Measurements from ENCODE around the gene UMODL1. TPM values are rescaled to one million over a fixed set of nuclear protein-coding genes. Genes with fewer than 3 reads are reported as not detected.
"Not testable (repeated sequence)": the region's sequence is repeated elsewhere in the genome, so short reads cannot be mapped to it uniquely, and the experiment has no call there.

UMODL1 gene
- total RNA-seq, 1 donor from 2014 or later, result 0.08 TPM

DNA sequence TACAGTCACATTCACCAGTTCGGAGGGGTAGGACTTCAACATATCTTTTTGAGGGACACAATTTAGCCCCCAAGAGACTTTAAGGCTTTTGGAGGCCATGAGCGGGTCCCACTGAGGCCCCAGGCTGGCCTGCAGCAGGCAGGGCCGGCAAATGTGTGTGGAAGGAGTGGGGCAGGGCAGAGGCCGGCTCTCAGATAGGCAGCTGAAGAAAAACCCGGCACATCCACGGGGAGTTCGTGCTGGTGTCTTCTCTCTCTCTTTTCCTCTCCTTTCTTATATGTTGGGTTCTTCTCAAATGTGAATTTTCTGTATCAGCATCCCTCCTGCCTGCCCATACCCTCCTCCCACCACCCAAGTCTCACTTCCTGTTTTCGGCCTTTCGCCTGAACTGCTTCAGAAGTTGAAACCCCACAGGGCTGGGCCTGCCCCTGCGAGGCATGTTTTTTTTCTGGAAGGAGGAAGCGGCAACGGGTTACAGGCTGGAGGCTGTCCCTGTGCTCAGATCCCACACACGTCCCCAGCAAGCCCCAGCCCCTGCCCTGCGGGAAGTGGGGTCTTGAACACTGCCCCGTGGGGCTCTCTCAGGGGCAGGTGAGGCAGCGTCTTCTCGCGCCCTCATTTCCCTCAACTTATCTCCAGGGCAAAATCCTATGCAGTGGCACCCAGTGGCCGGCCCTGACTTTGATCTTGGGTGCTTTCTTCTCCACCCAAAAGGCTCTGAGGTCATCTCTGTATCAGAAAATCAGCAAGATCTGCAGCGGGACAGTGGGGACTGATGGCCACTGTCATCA, 9.7 kb upstream of the UMODL1 start:
- peak; percentile 8 for ATAC-seq

DNA sequence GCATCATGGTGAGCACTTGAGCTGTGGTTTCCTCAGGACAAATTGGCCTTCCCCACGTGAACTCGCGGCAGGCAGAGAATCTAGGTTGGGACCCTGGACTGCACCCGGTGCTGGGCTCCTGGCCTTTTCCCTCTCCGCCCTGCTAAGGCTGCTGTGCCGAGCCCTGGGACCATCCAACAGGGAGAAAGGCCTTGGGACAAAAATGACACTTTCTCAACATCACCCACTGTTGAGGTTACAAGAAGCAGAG, 9.2 kb upstream of the UMODL1 start:
- ATAC-seq, result no peak

DNA sequence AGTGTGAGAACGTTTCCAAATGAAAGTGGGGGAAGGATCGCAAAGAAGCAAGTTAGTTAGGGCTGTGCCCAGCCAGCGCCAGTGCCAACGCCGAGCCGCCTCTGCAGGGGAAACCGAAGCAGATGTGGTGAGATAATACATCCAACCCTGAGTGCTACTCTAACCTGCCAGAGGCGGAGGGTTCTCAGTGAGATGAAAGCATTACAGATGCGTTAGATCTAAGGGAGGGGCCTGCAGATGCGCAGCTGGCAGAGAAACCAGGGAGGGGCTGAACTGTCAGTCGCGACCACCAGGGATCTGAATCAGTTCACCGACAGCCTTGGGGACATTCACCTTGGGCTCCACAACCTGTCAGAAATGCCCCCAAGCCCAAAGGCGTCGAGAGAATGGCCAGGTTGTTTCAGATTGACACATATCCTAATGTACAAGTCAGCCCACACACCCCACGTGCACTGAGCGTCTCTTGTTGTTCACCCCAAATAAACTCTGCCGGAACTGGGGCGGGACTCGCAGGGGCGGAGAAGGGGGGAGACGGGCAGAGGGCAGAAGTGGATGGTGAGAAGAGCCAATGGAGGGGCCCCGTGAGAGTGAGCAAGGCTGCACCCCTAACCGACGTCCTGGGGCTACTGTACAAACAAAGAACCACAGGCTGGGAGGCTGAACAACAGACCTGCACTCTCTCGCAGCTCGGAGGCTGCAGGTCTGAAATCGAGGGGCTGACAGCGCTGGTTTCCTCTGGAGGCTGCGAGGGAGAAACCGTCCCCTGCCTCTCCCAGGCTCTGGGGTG, 8.7 kb upstream of the UMODL1 start:
- ATAC-seq, result peak; percentile 55

DNA sequence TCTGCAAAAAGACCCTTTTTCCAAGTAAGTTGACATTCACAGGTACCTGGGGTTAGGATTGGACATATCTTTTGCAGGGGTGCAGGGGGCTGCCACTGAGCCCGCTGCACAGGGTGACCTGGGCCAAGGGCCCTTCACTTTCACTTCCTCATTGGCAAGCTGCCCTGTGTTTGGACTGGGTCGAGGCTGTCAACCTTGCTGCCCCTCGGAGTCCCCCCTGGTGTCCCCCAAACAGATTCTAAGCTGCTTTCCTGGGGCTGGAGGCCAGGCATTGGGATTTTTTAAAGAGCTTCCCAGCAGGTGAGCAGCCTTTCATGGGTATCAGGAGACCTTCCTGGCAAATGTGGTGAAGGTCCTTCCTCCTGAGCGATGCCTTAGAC, 7.9 kb upstream of the UMODL1 start:
- no peak for ATAC-seq

DNA sequence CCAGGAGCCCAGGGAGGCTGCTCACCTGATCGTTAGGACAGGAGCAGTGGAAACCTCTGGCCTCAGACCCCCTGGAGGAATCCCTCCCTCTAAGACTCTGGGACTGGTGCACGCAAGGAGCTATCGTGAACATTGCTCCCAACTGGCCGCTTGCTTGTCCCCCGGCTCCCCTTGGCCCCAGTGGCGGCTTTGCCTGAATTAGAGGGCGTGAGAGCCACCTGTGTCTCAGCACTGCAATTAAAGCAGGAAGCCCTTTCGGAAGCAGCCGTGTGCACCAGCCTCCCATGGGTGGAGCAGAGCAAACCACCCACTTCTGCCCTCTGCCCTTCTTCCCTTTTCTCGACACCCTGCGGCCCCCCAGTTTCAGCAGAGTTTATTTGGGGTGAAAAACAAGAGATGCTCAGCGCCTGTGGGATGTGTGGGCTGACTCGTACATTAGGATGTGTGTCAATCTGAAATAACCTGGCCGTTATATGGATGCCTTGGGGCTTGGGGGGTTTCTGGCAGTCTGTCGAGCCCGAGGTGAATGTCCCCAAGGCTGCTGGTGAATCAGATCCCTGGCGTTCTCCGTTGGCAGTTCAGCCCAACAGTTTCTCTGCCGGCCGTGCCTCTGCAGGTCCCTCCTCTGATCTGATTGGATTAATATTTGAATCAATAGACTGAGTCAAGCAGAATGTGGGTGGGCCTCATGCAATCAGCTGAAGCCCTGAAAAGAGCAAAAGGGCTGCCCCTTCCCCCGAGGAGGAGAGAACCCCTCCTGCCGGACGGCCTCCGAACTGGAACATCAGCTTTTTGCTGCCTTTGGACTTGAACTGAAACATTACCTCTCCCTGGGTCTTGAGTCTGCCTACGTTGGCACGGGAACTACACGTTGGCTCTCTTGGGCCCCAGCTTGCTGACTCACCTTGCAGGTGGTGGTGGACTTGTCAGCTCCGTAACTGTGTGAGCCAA, 7.3 kb upstream of the UMODL1 start:
- peak; percentile 69 for ATAC-seq

DNA sequence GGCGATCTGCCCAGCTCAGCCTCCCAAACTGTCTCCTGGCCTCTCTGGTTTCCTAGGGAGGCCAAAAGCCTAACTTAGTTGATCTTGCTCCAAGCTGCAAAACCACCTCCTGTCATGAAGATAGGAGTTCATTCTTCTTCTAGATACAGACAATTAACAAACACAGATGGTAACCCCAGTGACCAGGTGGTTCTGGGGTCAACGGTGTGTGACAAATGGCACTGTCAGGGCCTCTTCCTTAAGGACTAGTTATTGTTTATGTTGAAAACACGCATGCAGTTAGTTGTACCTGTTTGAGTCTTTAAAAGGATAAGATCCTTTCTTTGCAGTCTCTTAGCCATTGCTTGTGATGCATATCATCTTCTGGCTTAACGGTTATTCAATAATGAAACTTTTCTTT, 4.6 kb upstream of the UMODL1 start:
- ATAC-seq, result no peak

DNA sequence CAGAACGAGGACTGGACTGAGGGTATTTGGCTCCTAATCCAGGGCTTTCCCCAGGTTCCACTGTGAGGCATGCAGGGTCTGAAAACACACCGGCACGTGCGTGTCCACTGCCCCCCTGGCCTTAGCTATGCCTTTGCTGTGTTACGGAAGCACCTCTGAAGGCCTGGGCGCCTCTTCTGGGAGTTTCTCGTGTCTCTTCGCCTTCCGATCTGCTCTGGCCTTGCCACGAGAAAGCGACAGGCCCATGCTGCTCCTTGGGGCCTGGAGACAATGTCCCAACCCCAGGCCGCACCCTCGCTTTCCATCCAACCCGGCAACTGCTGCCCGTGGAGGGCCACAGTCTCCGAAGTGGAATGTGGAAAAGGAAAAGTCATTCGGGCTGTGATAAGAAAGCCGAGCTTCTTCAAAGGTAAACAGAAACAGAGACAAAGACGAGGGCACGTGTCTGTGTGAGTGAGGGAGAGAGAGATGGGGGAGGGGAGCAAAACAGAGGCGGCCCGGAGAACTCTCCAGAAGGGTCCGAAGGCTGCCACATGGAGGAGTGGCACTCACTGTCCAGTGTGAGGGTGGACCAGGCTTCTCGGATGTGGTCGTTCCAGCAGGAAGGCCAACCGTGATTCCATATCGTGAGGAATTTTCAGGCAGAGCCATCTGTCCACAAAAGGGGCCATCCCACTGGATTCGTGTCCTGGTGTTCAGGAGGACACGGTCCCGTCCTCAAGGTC, 3.4 kb upstream of the UMODL1 start:
- ATAC-seq, result no peak

DNA sequence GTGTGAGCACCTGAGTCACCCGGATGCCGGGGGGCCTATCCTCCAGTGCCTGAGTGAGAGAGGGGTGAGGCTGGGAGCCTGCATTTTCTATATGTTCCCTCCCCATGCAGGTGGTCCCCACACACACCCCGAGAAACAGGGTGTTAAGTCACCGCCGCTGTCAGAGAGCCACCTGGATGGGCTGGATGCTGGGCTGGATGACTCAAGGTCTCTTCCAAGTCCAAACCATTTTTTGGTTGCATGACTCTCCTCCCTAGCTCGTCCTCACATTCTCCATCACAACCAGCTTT, 2.9 kb upstream of the UMODL1 start:
- no peak for ATAC-seq

DNA sequence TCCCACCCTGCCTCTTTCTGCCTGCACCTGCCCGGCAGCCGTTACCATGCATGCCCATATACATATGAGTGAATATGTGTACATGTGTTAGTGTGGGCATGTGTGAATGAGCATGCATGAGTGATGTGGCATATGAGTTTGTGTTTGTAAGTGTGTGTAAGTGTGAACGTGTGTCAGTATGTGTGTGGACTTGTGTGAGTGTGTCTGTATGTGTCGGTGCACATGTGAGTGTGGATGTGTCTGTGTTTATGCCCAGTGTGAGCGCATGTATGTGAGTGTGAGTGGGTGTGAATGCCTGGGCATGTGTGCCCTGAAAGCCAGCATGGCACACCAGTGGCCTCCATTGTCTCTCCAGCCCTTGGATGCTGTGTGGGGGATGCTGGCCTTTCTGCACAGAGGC, 2.5 kb upstream of the UMODL1 start:
- ATAC-seq, result no peak

DNA sequence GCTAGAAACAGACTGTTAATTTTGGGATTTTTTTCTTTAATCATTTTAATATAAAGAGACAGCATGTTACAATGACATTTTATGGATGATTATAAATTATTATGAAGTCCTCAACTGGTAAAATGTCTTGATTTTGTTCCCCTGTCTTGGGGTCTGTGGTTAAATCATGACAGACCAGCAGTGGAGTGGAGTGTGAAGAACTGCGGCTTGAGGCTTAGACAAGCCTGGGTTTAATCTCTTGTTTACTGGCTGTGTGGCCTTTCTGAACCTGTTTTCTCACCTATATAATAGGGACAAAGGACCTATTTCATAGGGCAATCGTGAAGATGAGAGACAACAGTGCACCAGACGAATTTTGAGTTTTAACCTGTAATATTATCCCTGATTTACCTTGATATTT, 1.8 kb upstream of the UMODL1 start:
- ATAC-seq, result no peak

DNA sequence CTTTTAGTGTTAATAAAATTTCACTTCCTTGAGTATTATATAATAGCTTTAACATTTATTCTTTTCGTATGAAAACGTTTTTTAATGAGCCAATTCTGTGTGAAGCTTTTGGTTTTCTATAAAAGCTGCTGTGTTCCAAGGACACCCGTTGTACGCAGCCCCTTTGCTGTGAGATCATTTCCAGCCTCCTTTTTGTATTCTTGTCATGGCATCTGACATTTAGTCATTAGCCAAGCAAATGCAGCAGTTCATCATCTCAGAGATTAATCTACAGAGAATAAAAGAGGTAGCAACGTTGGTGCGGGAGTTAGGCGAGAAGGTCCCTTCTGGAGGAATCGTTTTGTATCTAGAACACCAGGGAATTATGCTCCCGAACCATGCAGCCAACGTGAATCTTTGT, 1.3 kb upstream of the UMODL1 start:
- no peak for ATAC-seq

DNA sequence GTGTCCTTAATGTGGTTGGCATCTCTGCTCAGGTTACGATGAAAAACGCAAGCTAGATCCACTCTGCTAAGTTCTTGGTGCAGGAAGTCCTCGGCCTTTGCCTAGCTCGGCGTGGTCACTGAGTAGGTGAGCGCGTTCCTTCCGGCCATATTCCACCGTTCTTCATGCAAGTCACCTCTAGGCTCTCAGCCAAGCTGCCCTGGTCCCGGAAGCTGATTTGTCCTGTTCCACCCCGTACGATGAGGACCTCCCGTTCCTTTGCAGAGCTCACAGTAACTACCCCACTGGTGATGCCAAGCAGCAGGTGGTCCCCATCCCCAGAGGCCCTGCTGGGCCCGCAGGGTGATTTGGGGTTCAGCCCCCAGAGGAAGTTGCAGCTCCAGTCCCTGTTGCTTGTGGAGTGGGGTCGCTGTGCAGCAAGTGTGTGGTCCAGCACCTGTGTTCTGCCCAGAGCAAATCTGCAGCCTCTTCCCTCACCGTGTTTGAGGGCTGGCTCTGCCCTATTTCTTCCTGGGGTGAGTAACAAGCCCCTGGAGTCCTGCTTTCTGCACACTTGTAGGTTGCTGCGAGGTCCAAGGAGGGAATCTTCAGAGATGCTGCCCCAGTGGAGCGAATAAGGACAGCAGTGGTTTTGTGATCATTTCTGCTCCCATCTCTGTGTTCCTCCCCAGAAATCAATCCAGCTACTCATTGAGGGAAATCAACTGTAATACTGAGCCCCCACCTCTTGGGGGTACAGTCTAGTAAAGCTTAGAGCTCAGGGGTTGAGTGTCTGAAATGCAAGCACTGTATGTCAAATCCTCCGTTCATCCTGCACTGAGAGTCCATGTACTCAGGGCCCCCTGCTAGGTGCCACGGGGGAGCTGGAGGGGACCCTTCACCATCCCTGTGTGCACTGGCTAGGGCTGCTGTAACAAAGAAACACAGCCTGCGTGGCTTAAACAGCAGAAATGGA, 2.3 kb downstream of the UMODL1 start:
- ATAC-seq, result no peak

DNA sequence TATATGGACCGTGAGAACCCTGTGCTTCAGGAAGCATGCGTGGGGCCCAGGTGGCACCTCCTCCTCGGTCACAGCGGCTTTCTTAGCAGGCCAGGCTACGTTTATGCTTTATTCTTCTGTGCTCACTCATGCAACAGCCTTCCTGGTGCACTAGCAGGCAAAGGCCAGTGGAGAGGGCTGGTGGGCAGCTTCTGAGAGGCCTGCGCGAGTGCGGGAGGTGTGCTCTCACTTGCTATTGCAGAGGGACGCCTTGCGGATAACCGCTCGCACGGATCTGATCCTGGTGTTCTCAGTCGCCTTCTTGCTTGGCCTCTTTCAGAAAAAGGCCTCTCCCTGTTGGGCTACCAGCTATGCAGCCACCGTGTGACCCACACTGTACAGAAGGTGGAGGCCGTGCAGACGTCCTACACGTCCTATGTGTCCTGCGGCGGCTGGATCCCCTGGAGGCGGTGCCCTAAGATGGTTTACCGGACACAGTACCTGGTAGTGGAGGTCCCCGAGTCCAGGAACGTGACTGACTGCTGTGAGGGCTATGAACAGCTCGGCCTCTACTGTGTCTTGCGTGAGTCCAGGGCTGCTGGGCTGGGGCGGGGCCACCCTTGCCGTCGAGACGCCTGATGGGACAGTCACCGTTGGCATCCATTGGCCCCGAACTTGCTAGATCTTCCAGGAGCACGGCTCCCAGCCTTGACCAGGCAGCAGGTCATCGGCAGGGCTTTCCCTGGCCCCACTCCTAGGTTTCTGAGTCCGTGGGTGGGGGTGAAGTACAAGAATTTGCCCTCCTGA, 4.8 kb downstream of the UMODL1 start:
- ATAC-seq, result no peak

DNA sequence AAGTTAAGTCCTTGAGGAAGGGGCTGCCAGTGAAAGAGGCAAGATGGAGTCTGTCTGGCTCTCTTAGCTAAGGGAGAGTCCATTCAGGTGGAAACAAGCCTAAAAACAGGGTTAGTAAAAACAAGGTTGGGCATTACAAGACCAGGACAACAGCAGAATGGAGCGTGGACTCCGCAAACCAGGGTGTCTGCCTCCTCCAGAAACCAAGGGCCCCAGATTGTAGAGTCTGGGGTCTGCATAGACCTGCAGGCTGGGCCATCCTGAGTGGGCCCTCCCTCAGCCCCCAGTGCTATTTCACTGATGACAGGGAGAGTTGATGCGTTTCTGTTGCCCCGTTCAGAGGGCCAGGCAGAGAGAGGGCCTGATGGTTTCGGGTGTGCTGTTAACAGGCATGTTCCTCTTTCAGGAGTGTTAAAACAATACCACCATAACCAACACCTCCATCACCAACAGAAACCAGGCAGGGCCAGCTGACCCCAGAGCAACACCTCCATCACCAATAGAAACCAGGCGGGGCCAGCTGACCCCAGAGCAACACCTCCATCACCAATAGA, 6.6 kb downstream of the UMODL1 start:
- ATAC-seq, result not testable (repeated sequence)

DNA sequence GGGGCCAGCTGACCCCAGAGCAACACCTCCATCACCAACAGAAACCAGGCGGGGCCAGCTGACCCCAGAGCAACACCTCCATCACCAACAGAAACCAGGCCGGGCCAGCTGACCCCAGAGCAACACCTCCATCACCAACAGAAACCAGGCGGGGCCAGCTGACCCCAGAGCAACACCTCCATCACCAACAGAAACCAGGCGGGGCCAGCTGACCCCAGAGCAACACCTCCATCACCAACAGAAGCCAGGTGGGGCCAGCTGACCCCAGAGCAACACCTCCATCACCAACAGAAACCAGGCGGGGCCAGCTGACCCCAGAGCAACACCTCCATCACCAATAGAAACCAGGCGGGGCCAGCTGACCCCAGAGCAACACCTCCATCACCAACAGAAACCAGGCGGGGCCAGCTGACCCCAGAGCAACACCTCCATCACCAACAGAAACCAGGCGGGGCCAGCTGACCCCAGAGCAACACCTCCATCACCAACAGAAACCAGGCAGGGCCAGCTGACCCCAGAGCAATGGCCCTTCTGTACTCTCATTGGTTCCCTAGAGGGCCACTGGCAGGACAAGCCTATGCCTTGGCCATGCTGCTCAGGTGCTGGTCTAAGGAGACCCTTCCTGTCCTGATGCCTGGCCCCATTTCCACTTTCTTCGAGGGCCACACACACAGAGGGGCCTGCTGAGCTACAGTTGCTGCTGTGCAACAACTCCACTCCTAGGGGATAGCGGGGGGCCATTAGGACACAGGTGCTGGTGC, 7.3 kb downstream of the UMODL1 start:
- ATAC-seq, result not testable (repeated sequence)

DNA sequence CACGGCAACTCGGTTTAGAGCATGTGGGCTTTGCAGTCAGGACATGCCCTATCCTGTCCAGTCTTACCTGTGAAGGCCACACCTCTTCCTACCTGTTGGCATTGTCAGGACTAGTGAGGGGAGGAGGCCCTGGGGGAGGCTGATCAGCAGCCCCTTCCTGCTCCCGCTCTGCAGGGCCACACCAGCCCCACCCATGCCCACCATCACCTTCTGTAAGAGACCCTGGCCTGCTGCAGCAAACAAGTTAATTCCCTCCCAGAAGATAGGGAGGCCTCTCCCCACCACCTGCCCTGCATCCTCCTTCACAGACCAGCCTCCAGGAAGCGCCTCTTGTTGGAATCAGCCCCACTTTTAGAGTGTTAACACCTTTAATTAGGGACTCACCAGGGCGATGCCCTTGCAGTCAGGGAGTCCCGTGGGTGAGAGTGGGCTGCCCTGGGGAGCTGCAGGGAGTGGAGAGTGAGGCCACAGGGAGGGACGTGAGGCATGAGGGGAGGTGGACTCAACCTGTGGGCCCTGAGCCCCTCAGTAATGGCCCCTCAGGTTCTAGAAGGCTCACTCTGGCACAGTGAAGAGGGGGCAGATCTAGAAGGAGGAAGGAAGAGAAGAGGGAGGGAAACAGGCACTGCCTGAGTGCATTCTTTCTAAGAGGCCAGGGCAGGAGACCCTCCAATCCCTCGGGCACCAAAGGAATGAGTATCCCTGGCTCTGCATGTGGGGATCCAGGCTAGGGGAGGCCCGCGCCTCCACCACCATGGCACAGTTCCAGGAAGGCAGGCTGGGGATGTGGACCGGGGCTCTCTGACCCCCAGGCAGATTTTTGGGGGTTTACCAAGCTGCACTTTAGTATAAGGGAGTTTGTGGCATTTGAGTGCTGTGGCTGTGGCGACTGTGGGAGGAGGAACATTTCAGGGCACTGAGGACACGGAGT, 8.2 kb downstream of the UMODL1 start:
- ATAC-seq, result peak; percentile 67

DNA sequence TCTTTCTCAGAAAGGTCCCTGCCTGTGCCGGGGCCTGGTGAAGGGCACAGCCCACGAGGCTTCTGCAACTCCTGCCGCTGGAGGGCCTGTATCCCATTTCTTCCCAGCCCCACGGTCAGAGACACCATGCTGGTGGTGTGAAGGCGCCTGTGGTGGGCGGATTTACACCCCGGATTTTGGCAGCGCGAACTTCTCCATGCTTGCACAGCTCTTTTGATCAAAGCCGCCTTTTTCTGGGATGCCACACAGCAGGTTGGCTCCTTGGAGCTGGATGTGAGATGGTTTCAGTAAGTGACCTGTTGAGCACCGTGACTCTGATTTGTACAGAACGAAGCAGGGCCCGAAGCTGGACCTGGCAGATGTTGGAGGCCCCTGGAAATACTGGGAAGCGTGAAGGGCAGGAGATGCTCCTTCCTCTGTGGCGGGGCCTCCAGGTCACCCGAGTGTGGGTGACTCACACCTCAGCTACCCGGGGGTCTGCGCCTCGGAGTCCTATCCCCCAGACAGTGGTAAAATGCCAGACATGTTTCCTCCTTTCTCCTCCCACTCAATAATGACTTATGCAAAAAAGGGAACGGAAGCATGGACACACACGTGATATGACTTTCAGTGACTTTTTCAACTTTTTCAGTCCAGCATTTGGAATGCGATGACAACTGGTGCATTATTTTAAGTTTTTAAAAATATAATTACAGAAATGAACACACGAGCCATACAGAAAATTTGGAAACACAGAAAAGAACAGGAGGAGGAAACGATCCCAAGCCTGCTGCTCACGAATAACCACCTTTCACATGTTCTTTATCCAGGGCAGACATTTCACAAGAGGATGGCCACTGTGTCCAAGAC, 9.0 kb downstream of the UMODL1 start:
- ATAC-seq, result no peak

DNA sequence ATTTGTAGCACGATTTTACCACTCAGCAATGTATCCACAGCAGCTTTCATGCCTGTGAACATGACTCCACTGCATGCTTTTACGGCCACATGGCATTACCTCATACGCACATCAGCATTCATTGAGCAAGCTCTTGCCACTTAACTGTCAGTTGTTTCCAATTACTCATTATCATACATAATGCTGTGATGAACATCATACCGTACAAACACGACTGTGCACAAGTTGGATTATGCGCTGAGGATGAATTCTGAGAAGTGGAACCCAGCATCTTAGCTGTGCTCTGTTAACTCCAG, 9.6 kb downstream of the UMODL1 start:
- peak; percentile 33 for ATAC-seq

Data from esophagus mucosa (tissue), 1 donor.